ENCODE results near the gene PPP1CB.

GRCh38 chr2:28707592-28707991 is 44.0 kb upstream of the PPP1CB start:
- TF ChIP-seq CTCF (IDR thresholded peaks at IDR 0.05), result no peak
- TF ChIP-seq SMC3 (IDR thresholded peaks at IDR 0.05), result no peak
- TF ChIP-seq KDM5A (IDR thresholded peaks at IDR 0.05), result no peak
- TF ChIP-seq NR3C1 (IDR thresholded peaks at IDR 0.05), result no peak
- TF ChIP-seq ELK1 (IDR thresholded peaks at IDR 0.05; ENCODE audit: low read depth, low read length), result no peak
- TF ChIP-seq POLR2A (IDR thresholded peaks at IDR 0.05; ENCODE audit: low read length), result no peak
- TF ChIP-seq RAD21 (conservative IDR thresholded peaks at IDR 0.05 in 1 of 2, IDR thresholded peaks at IDR 0.05 in 1 of 2), result no peak
- no peak for TF ChIP-seq ZSCAN20 (CRISPR knock-in tag; IDR thresholded peaks at IDR 0.05)
- TF ChIP-seq MYC (IDR thresholded peaks at IDR 0.05; ENCODE audit: borderline replicate concordance, low read length), result no peak
- TF ChIP-seq MAZ (IDR thresholded peaks at IDR 0.05; ENCODE audit: borderline replicate concordance, low read depth, low read length), result no peak
- no peak for TF ChIP-seq RNF2 (IDR thresholded peaks at IDR 0.05; ENCODE audit: borderline replicate concordance, low read depth)
- no peak for TF ChIP-seq RFX5 (IDR thresholded peaks at IDR 0.05)
